Anterior cingulate cortex (tissue), 58 donors: ENCODE results near the gene ALKBH3.

ENCODE experiments used
- DNase-seq, 58 donors: peaks; one replicate each; lab custom pipeline; 2025; lab: John Stamatoyannopoulos, UW

The ALKBH3 gene

DNA sequence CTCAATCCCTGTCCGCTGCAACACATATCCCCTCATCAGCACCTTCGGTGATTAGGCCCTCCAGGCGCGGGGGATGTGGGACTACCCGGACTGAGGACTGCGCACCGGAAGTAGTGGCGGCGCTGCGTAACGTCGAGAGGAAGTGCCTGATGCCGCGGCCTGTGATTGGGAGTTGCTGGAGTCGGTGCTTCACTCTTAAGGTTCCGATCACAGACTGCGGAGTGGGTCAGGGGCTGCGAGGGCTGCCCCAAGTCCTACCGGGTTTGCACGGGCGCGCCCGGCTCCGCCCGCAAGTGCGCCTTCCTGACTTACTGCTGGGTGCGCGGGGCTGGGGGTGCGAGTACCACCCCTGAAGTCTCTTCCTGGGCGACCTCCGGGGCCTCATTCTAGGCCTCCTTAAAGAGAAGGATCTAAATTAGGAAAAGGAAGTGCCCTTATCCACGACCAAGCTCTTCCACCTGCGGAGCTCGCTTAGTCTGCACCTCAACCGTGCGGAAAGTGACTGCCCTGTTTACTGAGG is at the start of gene ALKBH3:
TSS of gene ALKBH3 (plus strand) at position 192 of the 520 bp plus-strand sequence. CDS start 1,822 bp downstream, outside the sequence.
- peak; percentile 40 to 95 (median 87) for DNase-seq

DNA sequence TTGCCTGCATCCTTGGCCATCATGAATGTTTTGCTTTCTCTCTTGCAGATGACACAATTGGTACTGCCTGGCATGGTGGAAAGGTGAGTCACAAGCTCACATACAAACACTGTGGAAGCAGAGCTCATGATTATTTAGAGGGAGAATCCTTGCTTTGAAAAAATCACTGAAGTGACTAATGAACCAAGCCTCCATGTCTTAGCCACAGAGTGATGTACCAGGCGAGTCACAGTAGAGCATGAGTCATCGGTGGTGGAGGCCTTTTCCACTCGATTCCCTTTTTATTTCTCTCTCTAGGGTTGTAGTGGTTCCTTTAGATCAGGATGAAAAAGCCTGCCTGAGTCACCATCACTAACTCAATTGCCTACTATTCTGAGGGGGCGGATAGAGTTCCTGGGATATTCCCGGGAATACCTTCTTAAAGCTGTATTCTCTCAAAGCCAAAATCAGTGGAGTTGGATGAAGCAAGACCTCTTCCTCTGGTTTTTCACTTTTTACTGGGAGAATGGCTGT is 49.6 kb upstream of the ALKBH3 start:
- peak in 28 of 58 donors; percentile 3 to 60 (median 23) for DNase-seq

DNA sequence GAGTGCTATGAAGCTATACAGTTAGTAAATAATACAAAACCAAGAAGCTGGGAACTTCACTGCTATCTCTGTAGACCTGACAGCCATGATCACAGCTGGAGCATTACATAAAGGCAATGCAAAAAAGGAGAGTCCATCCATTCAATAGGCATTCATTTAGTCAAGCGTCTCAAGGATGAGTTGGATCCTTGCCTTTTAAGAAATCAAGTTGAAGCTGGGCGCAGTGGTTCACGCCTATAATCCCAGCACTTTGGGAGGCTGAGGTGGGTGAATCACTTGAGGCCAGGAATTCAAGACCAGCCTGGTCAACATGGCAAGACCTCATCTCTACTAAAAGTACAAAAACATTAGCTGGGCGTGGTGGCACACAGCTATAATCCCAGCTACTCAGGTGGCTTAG is 48.1 kb upstream of the ALKBH3 start:
- DNase-seq: no peak

DNA sequence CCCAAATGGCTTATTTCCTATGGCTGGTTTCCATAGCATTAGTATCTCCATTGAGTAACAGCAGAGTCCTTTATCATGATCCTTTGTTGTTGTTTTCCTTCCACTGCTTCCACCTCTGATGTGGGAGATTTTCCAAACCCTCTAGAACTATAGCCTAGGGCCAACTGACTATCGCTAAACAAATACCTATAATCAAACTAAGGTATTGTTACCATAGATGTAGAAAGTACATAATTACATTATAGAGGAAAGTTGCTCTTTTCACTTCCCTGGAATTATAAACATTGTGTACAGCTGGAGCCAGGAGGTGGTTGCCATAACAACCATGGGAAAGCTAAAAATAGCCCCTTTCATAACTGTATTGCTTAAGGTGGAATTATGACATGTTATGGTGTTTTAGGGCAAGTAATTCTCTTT is 47.0 kb upstream of the ALKBH3 start:
- no peak for DNase-seq

DNA sequence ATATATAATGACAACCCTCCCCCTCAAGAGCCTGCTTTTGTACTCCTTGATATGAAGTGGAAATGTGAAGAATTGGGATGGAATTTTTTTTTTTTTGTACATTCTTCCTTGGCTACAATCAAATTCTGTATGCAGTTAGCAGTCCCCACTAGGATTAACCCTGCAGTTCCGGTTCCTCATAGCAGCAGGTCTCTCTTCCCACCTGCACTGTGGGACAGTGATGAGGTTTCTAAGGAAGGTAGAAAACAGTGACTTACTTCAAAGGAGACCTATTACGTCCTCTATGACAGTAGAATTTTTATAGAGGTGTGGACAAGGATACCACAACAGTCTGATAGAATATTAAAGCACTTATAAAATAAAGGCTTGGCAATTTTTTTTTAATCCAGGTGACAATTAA is 46.3 kb upstream of the ALKBH3 start:
- no peak for DNase-seq

DNA sequence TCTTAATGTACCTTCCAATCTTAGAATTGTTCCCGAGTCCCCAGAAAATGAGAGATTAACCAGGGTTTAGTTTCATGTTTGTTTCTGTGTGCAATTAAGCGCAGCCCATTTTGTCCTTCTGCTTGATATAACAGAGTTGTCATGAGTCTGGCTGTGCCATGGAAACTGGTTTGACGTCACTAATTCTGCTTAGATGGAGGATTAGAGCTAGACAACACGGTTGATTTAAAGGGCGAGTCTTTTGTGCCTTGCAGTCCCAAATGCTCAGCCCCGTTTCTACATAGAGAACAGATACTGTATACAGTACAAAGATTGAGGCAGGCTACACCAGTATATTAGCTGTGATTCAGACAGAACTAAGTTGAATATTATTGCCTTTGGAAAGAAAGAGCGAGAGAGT is 45.5 kb upstream of the ALKBH3 start:
- no peak for DNase-seq

DNA sequence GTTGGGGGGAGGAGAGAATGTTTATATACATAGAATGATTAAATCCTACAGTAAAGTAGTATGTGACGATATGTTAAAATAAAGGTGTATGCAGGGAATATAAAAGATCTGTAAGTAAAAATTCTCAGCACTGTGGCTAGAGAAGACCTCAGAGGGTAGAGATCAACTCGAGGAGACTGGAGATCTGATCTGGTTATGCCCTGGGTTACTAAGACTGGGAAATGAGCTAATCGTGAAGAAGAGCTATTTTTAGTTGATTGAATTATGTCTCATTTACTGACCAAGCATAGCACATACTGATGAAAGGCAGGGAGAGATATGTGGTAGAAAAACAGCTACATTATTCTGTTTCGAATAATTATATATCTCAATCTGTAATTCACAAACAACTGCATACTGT is 42.8 kb upstream of the ALKBH3 start:
- DNase-seq: no peak

DNA sequence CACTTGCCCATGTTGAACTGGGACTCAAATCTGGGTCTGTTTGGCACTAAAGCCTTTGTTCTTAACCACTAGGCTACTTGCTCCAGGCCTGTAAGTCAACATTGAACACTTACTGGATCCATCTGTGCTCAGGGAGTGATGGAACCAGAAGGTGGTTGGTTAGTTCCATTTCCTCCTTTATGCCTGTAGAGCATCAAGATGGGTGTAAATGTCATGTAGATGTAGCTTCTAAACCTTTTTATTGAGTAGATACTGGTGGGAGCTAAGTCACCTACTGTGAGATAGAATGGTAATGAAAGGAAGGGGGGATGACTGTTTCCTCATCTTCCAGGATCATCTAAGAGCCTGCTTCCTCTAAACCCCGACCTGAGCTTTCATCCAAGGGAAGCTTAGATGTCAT is 38.6 kb upstream of the ALKBH3 start:
- DNase-seq: no peak

DNA sequence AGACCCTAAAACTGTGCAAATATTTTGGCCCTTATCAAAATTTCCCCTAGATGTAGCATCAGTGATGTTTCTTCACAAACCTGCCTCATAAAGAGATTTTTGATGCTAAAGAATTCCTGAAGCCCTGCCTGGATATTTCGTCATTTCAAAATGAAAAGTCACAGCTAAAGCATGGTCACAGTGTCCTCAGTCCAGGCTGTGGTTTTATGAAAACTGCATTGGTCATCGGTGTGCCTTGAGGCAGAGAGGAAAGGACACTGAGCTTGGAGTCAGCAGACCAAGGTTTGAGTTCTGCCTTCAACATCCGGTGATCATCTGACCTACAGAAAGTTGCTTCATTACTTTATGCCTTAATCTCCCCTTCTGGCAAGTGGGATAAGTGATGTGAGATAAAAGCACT is 34.8 kb upstream of the ALKBH3 start:
- no peak for DNase-seq

DNA sequence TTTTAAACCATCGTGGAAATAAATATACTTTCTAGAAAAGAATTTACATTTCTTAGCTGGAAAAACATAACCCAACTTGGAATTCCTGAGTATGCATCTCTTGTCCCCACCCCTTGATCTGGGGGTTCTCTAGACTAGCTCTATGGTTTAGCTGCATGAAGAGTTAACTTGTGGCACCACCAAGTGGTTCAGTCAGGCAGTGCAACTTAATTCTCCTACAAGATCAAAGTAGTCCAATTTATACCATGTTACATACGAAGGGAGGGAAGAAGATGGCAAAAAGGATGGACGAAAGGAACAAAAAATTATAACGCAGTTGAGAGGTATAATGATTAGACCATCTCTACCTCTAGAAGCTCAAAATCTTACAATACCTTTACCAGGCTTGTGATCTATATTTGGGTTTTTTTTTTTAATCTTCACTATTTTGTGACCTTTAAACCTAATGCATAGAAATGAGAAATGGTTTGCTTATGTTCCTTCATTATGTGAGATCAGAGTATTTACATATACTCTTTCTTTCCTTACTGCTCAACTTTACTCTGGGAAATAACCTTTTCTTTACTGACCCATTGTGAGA is 28.5 kb upstream of the ALKBH3 start:
- peak in 33 of 58 donors; percentile 3 to 69 (median 26) for DNase-seq

DNA sequence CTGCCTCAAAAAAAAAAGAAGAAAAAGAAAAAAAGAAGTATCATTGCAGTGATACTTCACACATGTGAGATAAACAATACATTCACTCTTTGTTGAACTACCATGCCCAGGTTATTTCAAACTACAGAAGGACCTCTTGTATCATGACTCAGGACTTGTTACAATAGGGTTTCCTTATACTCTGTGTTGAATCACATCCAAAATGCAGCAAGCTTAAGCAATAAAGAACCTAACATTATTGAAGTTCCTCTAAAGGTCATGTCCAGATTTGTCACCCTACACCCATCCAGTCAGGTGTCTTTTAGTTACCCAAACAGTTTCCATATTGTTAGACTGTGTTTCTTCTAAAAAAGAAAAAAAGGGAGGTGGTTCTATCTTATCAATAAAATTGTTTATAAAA is 26.9 kb upstream of the ALKBH3 start:
- DNase-seq: no peak

DNA sequence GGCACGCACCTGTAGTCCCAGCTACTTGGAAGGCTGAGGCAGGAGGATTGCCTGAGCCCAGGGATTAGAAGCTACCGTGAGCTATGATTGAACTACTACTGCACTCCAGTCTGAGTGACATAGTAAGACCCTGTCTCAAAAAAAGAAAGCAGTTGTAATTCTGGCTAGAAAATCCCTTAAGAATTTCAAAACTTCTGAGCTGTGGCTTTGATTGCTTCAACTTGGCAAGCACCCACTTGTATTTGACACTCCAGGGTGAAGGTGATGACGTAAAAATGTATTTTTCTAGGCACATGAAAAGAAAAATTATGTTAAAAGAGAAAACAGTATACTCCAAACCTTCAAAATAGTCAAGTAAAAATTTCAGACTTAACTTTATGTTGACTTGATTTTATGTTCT is 23.6 kb upstream of the ALKBH3 start:
- DNase-seq: no peak

DNA sequence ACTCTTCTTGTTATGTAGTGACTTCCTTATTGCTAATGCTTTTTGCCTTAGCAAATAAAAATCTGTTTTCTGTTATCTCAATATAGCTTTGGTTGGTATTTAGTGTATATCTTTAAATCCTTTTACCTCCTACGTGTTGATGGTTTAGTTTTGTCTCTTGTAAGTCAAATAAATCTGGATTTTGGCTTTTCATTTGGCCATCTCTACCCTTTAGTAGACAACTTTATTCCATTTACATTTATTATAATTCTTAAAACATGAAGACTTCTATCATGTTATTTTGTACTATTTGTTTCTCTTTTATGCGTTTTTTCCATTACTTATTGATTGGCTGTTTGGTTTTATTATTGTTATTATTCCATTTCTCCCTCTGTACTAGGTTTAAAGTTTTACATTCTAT is 19.5 kb upstream of the ALKBH3 start:
- no peak for DNase-seq

DNA sequence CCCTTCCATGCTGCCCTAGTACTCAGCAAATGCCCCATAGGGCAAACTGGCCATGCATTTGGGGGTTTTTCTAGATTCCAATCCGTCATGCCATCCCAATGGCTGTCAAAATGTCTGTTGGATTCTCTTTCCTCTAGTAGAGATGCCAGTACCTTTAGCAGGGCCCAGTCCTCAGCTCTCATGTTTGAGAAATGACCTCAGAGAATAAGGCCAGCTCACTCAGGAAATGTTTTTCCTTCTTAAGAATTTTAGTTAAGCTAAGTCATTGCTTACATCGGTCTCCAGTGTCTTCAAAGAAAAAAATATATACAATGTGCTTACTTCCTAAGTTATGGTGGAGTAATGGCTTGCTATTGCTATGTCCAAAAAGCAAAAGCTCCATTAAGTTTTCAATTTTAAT is 14.1 kb upstream of the ALKBH3 start:
- no peak for DNase-seq

DNA sequence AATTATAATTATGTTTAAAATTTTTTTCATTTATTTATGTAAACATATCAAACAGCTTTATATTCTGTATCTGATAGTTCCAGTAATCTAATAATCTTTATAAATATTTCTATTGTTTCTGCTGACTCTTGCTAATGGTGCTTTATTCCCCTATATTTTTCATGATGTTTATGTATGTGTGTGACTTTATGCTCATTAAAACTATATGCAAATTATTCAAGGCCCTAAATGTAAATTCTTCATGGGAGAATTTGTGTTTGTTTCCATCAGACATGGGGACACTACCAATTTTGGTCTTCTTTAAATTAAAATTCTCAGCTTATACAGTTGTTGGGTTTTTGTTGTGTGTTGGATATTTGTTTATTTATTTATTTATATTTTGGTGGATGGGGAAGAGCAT is 13.7 kb upstream of the ALKBH3 start:
- DNase-seq: no peak

DNA sequence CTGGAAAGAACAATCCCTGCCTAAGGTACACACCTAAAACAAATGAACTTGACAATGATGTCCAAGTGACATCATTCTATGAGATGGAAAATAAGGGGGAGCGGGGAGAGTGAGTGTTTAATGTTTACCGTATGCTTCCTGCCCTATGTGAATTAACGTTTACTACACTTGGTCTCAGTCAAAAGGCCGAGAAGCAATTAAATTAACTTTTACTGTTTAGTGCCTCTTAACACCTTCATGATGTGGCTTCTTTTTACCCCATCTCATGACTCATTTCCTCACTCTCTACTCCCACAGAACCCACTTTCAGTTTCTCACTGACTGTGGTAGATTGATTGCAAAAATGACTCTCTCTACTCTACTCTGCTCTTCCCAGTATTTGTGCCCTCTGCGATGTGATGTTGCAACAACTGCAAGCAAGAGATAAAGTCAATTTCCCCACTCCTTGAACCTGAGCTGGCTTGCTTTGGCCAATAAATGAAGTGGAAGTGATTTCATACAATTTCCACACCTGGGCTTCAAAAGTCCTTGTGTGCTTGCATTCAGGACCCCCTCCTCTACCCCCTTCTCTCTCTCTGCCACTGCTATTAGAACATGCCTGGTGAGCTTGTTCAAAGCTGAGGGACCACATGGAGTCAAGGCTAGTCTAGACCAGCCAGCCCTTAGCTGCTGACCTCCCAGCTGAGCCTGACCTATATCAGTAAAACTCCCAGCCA is 11.6 kb upstream of the ALKBH3 start:
- DNase-seq: peak in 1 of 58 donors; percentile 7

DNA sequence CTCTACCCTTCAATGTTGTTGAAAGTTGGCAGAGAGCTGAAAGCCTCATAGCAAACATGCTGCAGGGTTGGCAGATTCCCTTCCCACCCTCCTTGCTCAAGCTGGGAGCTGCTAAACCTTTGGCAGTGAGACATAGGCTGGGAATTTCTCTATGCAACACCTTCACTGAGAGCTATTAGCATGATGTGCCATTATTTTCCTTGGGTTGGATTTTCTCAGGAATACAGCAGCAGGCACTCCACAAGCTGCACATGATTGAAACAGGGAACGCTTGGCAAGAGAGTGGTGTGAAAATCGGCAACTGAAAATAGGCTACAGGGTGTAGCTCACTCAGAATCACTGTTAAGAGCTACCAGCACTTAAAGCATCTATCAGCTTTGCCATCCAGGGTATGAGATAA is 9.6 kb upstream of the ALKBH3 start:
- DNase-seq: peak in 32 of 58 donors; percentile 4 to 79 (median 30)

DNA sequence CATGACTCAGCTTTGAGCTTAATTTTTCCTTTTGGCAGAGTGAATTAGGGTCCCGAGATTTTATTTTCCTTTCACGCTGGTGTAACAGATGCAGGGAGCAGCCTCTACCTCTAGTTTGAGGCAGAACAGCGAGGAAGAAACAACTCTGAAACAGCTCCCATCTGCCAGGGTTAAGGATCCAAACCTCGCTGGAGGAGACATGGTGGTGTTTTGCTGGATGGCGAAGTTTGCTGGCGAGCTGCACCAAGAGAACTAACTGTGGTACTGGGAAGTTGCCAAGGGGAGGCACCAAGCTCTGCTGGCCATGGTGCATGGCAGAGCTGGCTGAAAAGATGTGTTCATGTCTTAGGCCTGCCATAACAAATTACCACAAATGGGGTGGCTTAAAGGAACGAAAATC is 7.6 kb upstream of the ALKBH3 start:
- peak in 7 of 58 donors; percentile 1 to 10 (median 3) for DNase-seq

DNA sequence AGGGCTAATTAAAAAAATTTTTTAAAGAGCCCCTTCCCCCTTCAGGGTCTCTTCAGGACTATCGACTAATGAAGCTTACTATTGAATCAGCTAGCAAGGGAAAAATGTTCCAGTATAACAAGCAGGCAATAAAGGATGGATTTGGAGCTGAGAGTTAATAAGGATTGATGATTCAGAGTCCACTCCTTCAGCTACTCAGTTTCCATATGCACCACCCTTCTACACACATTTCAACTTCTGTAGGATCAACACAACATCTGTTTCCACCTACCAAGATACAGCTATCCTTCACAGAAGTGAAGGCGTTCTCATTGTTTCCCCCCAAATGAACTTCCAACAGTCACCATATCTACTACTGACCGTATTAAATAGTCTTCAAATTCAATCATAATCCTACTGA is 6.6 kb upstream of the ALKBH3 start:
- no peak for DNase-seq

DNA sequence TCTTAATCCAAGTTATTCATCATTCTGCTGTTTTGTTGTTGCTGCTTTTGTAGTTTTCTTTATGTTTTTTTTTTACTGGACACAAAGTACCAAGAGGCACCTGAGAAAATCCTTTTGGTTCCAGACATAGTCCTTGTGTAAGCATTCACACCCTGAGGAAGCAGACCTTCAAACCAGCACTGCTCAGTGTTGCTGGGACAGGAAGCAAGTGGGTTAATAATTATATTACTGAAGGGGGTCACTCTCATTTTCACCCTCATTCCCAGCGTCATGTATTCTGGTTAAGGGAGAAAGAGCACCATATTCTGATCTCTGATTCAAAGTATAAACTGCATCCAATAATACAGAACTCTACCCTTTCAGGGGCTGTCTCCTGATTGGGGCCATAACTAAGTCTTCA is 5.9 kb upstream of the ALKBH3 start:
- DNase-seq: no peak

DNA sequence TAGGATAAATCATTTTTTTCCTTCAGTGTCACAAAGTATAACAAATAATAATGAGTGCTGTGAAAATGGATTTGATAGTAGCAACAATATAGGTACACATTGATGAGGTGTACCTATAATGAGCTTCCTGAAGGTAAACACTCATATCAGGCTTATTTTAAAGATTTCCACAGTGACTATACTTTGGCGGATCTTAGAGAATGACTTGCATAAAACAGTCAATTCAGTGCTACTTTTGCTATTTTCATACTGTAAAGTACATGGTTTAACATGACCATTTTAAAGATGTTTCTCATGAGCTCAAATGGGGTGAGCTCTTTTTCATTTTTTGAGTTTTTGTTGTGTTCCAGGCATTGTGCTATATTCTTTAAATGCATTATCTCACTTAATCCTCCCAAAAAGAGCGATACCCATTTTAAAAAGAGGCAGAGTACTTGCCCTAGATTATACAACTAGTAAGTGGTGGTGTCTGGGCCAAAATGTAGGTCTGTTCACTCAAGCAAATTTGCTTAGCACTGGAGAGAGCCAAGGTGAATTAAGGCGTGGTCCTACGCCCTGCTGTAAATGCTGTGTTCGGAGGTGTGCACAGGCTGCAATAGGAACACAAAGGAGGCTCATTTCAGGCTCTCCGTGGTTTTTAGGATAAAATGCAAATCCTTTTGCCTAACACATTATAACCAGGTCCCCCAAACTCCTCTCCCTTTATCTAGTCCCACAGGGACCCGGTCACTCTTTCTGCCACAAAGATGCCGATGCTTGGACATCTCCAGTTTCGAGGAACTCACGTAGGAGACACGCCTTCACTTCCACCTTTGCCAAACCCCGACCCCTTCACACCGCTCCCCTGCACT is 617 bp upstream of the ALKBH3 start:
- DNase-seq: no peak
